SK-N-SH (cell line): ENCODE measurements around the gene ARHGAP26. TPM values are rescaled to one million over a fixed set of nuclear protein-coding genes. Genes with fewer than 3 reads are reported as not detected.

Source experiments
- CTCF ChIA-PET: fragments of 300-600, 350-600 bp; formaldehyde crosslinking; extraction: SDS; loops from one replicate; lab custom pipeline; 2021; lab: Yijun Ruan, JAX
- POLR2A ChIA-PET: fragments of 350-600 bp; sonication (Branson Sonifier 250); formaldehyde crosslinking; extraction: SDS; loops from one replicate; lab custom pipeline; 2020; ENCODE audit warnings: antibody characterized with exemption, inconsistent platforms; lab: Yijun Ruan, JAX
- DNase-seq: peaks from one replicate; pipeline ENCODE4 v3.0.0; 2012
- H2AFZ ChIP-seq: fragments of 200-600 bp; sonication (generic); 2 replicates; pipeline ENCODE4 v1.8.1; 2016; ENCODE audit warnings: antibody characterized with exemption, mild to moderate bottlenecking, low read depth
- H3F3A ChIP-seq: fragments of 200-600 bp; sonication (generic); replicated peaks from 2 replicates; pipeline ENCODE3; 2016; ENCODE audit warnings: antibody characterized with exemption, mild to moderate bottlenecking; ENCODE audit not compliant: insufficient read depth
- H3K27ac ChIP-seq, 2 experiments: fragments of 200-500 bp in 1 of 2; fragments of 200-600 bp in 1 of 2; sonication (Bioruptor generic) in 1 of 2; sonication (generic), shearing (Covaris generic) in 1 of 2; 2 replicates each; pipeline versions ENCODE4 v1.5.1 to v1.6.1; 2014 to 2016; ENCODE audit warnings: low read depth in 2 of 2, inconsistent platforms in 1 of 2, low read length in 1 of 2, mild to moderate bottlenecking in 1 of 2, mixed read lengths in 1 of 2
- H3K27me3 ChIP-seq: fragments of 200-600 bp; sonication (generic), shearing (Covaris generic); 2 replicates; pipeline ENCODE4 v1.6.1; 2016; ENCODE audit warnings: mixed run types; ENCODE audit not compliant: insufficient read depth
- H3K36me3 ChIP-seq, 2 experiments: fragments of 200-500 bp in 1 of 2; fragments of 200-600 bp in 1 of 2; sonication (Bioruptor generic) in 1 of 2; sonication (generic) in 1 of 2; replicated peaks in 1 of 2; 2 replicates each; pipeline versions ENCODE3 to v1.5.1; 2014 to 2016; ENCODE audit warnings: low read length in 1 of 2, mild to moderate bottlenecking in 1 of 2; ENCODE audit not compliant: insufficient read depth in 2 of 2, control insufficient read depth in 1 of 2
- H3K4me1 ChIP-seq, 2 experiments: fragments of 200-500 bp in 1 of 2; fragments of 200-600 bp in 1 of 2; sonication (Bioruptor generic) in 1 of 2; sonication (generic), shearing (Covaris generic) in 1 of 2; 2 replicates each; pipeline versions ENCODE4 v1.5.1 to v1.6.1; 2014 to 2016; ENCODE audit warnings: low read depth in 1 of 2, low read length in 1 of 2, mixed run types in 1 of 2; ENCODE audit not compliant: insufficient read depth in 2 of 2, control insufficient read depth in 1 of 2
- H3K4me2 ChIP-seq: fragments of 200-600 bp; sonication (generic), shearing (Covaris generic); 2 replicates; pipeline ENCODE4 v1.6.1; 2017; ENCODE audit warnings: mixed run types
- H3K4me3 ChIP-seq, 2 experiments: fragments of 200-500 bp in 1 of 2; fragments of 200-600 bp in 1 of 2; sonication (Bioruptor generic) in 1 of 2; sonication (generic), shearing (Covaris generic) in 1 of 2; 2 replicates each; pipeline versions ENCODE4 v1.5.1 to v1.8.1; 2014 to 2016; ENCODE audit warnings: low read depth in 2 of 2, inconsistent platforms in 1 of 2, low read length in 1 of 2, mild to moderate bottlenecking in 1 of 2, mixed read lengths in 1 of 2, moderate library complexity in 1 of 2
- H3K79me2 ChIP-seq: fragments of 200-600 bp; sonication (generic); 2 replicates; pipeline ENCODE4 v1.8.1; 2017; ENCODE audit warnings: mild to moderate bottlenecking; ENCODE audit not compliant: insufficient read depth
- H3K9ac ChIP-seq: fragments of 200-600 bp; sonication (generic); 2 replicates; pipeline ENCODE4 v1.6.1; 2017; ENCODE audit warnings: mixed run types
- H3K9me2 ChIP-seq: fragments of 200-600 bp; sonication (generic); 2 replicates; pipeline ENCODE4 v1.6.1; 2017; ENCODE audit warnings: mixed run types
- H3K9me3 ChIP-seq: fragments of 200-600 bp; sonication (generic); 2 replicates; pipeline ENCODE4 v1.6.1; 2017; ENCODE audit warnings: mixed run types, mild to moderate bottlenecking, moderate library complexity
- H4K20me1 ChIP-seq: fragments of 200-600 bp; sonication (generic); 2 replicates; pipeline ENCODE4 v1.6.1; 2017; ENCODE audit warnings: mild to moderate bottlenecking, mixed run types; ENCODE audit not compliant: insufficient read depth
- CTCF ChIP-seq: fragments of 200-600 bp; sonication (generic); IDR thresholded peaks from 2 replicates; pipeline ENCODE4 v1.6.1; 2017; ENCODE audit warnings: antibody characterized with exemption, mild to moderate bottlenecking, moderate library complexity
- FOSL2 ChIP-seq: IDR thresholded peaks from 2 replicates; pipeline ENCODE4 v1.4.0; 2012; ENCODE audit warnings: low read depth, mild to moderate bottlenecking, moderate library complexity, borderline replicate concordance
- FOXJ3 ChIP-seq: sonication (generic); formaldehyde crosslinking; IDR thresholded peaks from 2 replicates; pipeline ENCODE4 v1.5.1; 2020; ENCODE audit warnings: mild to moderate bottlenecking, missing genetic modification reagents
- GABPA ChIP-seq: IDR thresholded peaks from 2 replicates; pipeline ENCODE4 v1.4.0; 2012; ENCODE audit warnings: low read depth, mild to moderate bottlenecking
- MAX ChIP-seq: IDR thresholded peaks from 2 replicates; pipeline ENCODE4 v1.4.0; 2012; ENCODE audit warnings: low read depth
- NFIC ChIP-seq: IDR thresholded peaks from 2 replicates; pipeline ENCODE4 v1.4.0; 2012; ENCODE audit warnings: borderline replicate concordance
- PBX3 ChIP-seq: IDR thresholded peaks from 2 replicates; pipeline ENCODE4; 2012
- RAD21 ChIP-seq: IDR thresholded peaks from 2 replicates; pipeline ENCODE4 v1.6.1; 2012; ENCODE audit warnings: mild to moderate bottlenecking, low read length
- SMC3 ChIP-seq: IDR thresholded peaks from 2 replicates; pipeline ENCODE4 v1.6.1; 2012; ENCODE audit warnings: low read depth, low read length, improper control_type of control experiment
- TCF12 ChIP-seq: IDR thresholded peaks from 2 replicates; pipeline ENCODE4 v1.4.0; 2012
- USF1 ChIP-seq: IDR thresholded peaks from 2 replicates; pipeline ENCODE4 v1.4.0; 2012; ENCODE audit warnings: low read depth, borderline replicate concordance
- WGBS: methylation state at CpG from one replicate; pipeline ENCODE4 v1.1.6; 2017; ENCODE audit warnings: low lambda C conversion rate; 5-methylcytosine and 5-hydroxymethylcytosine counted together
- polyA plus RNA-seq, 3 experiments: library from polyadenylated mRNA; depleted of rRNA; stranded (reverse); fragments of >200 nt; gene quantifications; 2 replicates each; pipeline ENCODE4 v1.2.3, GENCODE V29; 2012

The ARHGAP26 gene
- polyA plus RNA-seq, 1 of the 3 experiments (the other 2 are of a cell fraction), result 6.1 TPM

GRCh38 chr5:142873831-142874230 is 103.7 kb downstream of the ARHGAP26 start:
- ChIA-PET CTCF (interaction anchor here (0.7 to 27.9 kb wide), 17 partner anchors 8 to 176 kb away, joined by 3 to 1285 read pairs (median 5); partner anchors contain the start of gene ARHGAP26), POLR2A (interaction anchor here (2.6 kb wide), 1 partner anchor 102 kb away, joined by 10 read pairs; the partner anchor contains the start of gene ARHGAP26)
- no peaks in the 10 kb centered on the region for H4K20me1 ChIP-seq
- no peak overlapping the region for H2AFZ ChIP-seq
- H3K79me2 ChIP-seq, result no peaks in the 10 kb centered on the region
- peaks cover 0 to 3% of the 10 kb centered on the region in 2 experiments for H3K36me3 ChIP-seq
- H3K9me3 ChIP-seq, result no peaks in the 10 kb centered on the region
- H3K27me3 ChIP-seq, result no peaks in the 10 kb centered on the region
- H3K4me2 ChIP-seq, result no peak overlapping the region
- no peak for DNase-seq
- H3K9ac ChIP-seq, result no peak overlapping the region
- no peaks in the 10 kb centered on the region for H3K9me2 ChIP-seq
- peaks cover 7% of the 10 kb centered on the region for H3F3A ChIP-seq
- TF ChIP-seq RAD21, result peak; percentile 62
- peak; percentile 32; the same call in 1 of the 2 replicates for TF ChIP-seq CTCF
- TF ChIP-seq SMC3, result peak; percentile 29
- TF ChIP-seq NFIC, result no peak
- no peak for TF ChIP-seq FOXJ3 (CRISPR knock-in tag)
- H3K4me3 ChIP-seq, result no peak overlapping the region
- peak overlapping the region in 1 of 2 experiments; percentile 95; a peak in 2 of 4 replicates for H3K27ac ChIP-seq
- 88% methylated on average over 5 of the region's 5 CpGs for WGBS
- peaks cover 52 to 63% of the 10 kb centered on the region in 2 experiments for H3K4me1 ChIP-seq

- H3K4me3 ChIP-seq, result no peak overlapping the region
- ChIA-PET CTCF (interaction anchor here (0.6 to 27.9 kb wide), 13 partner anchors 9 to 255 kb away, joined by 3 to 1285 read pairs (median 6); partner anchors contain the start of gene ARHGAP26), POLR2A (no interaction called here)
- H3K9ac ChIP-seq, result no peak overlapping the region
- peak overlapping the region; percentile 29 to 36; a peak in 2 of 4 replicates for H3K27ac ChIP-seq
- DNase-seq, result no peak
- H3K4me2 ChIP-seq, result 0 out of 2 replicates have a peak overlapping the region, but pooled peaks have one; percentile 8
- 57% methylated on average over 7 of the region's 7 CpGs for WGBS
- H3K36me3 ChIP-seq, result peaks cover 0 to 7% of the 10 kb centered on the region in 2 experiments
- H3K9me2 ChIP-seq, result no peaks in the 10 kb centered on the region
- H2AFZ ChIP-seq, result no peak overlapping the region
- peaks cover 7% of the 10 kb centered on the region for H3F3A ChIP-seq
- H3K79me2 ChIP-seq, result no peaks in the 10 kb centered on the region
- H3K27me3 ChIP-seq, result no peaks in the 10 kb centered on the region
- H4K20me1 ChIP-seq, result no peaks in the 10 kb centered on the region
- no peaks in the 10 kb centered on the region for H3K9me3 ChIP-seq
- peaks cover 50 to 57% of the 10 kb centered on the region in 2 experiments for H3K4me1 ChIP-seq
- TF ChIP-seq PBX3 (no peak), NFIC (peak; percentile 78), TCF12 (peak; percentile 29; the same call in 1 of the 2 replicates)
Measured at GRCh38 chr5:142874540-142874939, 104.4 kb downstream of the ARHGAP26 start.

GRCh38 chr5:142875936-142876335 is 105.8 kb downstream of the ARHGAP26 start:
- Histone ChIP-seq H3F3A (peaks cover 7% of the 10 kb centered on the region), H3K9me2 (no peaks in the 10 kb centered on the region), H3K4me1 (peaks cover 43 to 44% of the 10 kb centered on the region in 2 experiments), H3K27me3 (no peaks in the 10 kb centered on the region), H3K27ac (no peak overlapping the region), H3K9ac (no peak overlapping the region), H3K4me2 (no peak overlapping the region; the same call in 1 of the 2 replicates), H4K20me1 (no peaks in the 10 kb centered on the region), H3K36me3 (peaks cover 0 to 12% of the 10 kb centered on the region in 2 experiments), H3K4me3 (no peak overlapping the region), H2AFZ (no peak overlapping the region), H3K79me2 (no peaks in the 10 kb centered on the region), H3K9me3 (no peaks in the 10 kb centered on the region)
- DNase-seq, result no peak
- CTCF ChIA-PET, result interaction anchor here (1.0 to 27.9 kb wide), 8 partner anchors 9 to 220 kb away, joined by 3 to 1285 read pairs (median 55); no protein-coding TSS in a partner anchor
- WGBS, result 91% methylated on average over 3 of the region's 3 CpGs
- TF ChIP-seq FOSL2, result no peak
- TF ChIP-seq GABPA, result no peak
- no peak for TF ChIP-seq USF1
- no peak for TF ChIP-seq MAX
- POLR2A ChIA-PET, result no interaction called here
